PC-9 (cell line): ENCODE results near the gene HARS1. TPM values are rescaled to one million over a fixed set of nuclear protein-coding genes. Genes with fewer than 3 reads are reported as not detected.
A peak's percentile ranks its signal among the peaks of the same experiment; 100 is the strongest.

Experiments
- BruUV-seq: library from RNA; stranded (reverse); fragments of 400-500 nt; replicated peaks from 2 replicates; lab custom pipeline; 2021; lab: Mats Ljungman, UMichigan
- CTCF ChIA-PET: fragments of 300-600 bp; sonication (Branson Sonifier 250); formaldehyde crosslinking; loops from one replicate; lab custom pipeline; 2022; ENCODE audit warnings: antibody characterized with exemption; lab: Charles Lee
- POLR2A ChIA-PET: fragments of 300-600 bp; sonication (Branson Sonifier 250); formaldehyde crosslinking; loops from one replicate; lab custom pipeline; 2022; ENCODE audit warnings: antibody characterized with exemption; ENCODE audit not compliant: unreplicated experiment; lab: Charles Lee
- DNase-seq, 2 experiments: peaks; one replicate each; pipeline versions ENCODE4 v3.0.0 to v3.0.0-alpha.2; 2015 to 2022; ENCODE audit warnings: mixed read lengths in 1 of 2
- H2AFZ ChIP-seq: fragments of 200-600 bp; sonication (generic); 2 replicates; pipeline ENCODE4 v1.8.1; 2017; ENCODE audit warnings: antibody characterized with exemption
- H3F3A ChIP-seq: fragments of 200-600 bp; sonication (generic); 2 replicates; pipeline ENCODE4 v1.8.1; 2017; ENCODE audit warnings: antibody characterized with exemption, mild to moderate bottlenecking, low read depth; ENCODE audit not compliant: insufficient read depth
- H3K27ac ChIP-seq: fragments of 200-600 bp; sonication (generic); 2 replicates; pipeline ENCODE4 v1.6.1; 2016; ENCODE audit warnings: mixed run types
- H3K27me3 ChIP-seq: fragments of 200-600 bp; sonication (generic); 2 replicates; pipeline ENCODE4 v1.6.1; 2016; ENCODE audit warnings: low read depth, mixed run types; ENCODE audit not compliant: insufficient read depth
- H3K36me3 ChIP-seq: fragments of 200-600 bp; sonication (generic); 2 replicates; pipeline ENCODE4 v1.6.1; 2016; ENCODE audit warnings: low read depth, mixed run types
- H3K4me1 ChIP-seq: fragments of 200-600 bp; sonication (generic); replicated peaks from 2 replicates; pipeline ENCODE4 v1.6.1; 2016; ENCODE audit warnings: mixed run types; ENCODE audit not compliant: insufficient read depth
- H3K4me2 ChIP-seq: fragments of 200-600 bp; sonication (generic); 2 replicates; pipeline ENCODE4 v1.6.1; 2017; ENCODE audit warnings: mixed run types
- H3K4me3 ChIP-seq: fragments of 200-600 bp; sonication (generic); 2 replicates; pipeline ENCODE4 v1.6.1; 2016; ENCODE audit warnings: mixed run types
- H3K79me2 ChIP-seq: fragments of 200-600 bp; sonication (generic); 2 replicates; pipeline ENCODE4 v1.6.1; 2017; ENCODE audit warnings: low read depth, mixed run types
- H3K9me2 ChIP-seq: fragments of 200-600 bp; sonication (generic); 2 replicates; pipeline ENCODE4 v1.8.1; 2017; ENCODE audit warnings: mild to moderate bottlenecking; ENCODE audit not compliant: insufficient read depth
- H3K9me3 ChIP-seq: fragments of 200-600 bp; sonication (generic); 2 replicates; pipeline ENCODE4 v1.8.1; 2016; ENCODE audit warnings: low read depth; ENCODE audit not compliant: insufficient read depth
- H4K20me1 ChIP-seq: fragments of 200-600 bp; sonication (generic); 2 replicates; pipeline ENCODE4 v1.8.1; 2017; ENCODE audit not compliant: insufficient read depth
- CTCF ChIP-seq: fragments of 200-600 bp; sonication (generic); conservative IDR thresholded peaks from 2 replicates; pipeline ENCODE4 v1.6.1; 2017; ENCODE audit warnings: mixed run types, antibody characterized with exemption, mild to moderate bottlenecking, moderate library complexity
- EZH2 ChIP-seq: fragments of 200-600 bp; sonication (generic); IDR thresholded peaks from 2 replicates; pipeline ENCODE4 v1.8.0; 2017; ENCODE audit warnings: antibody characterized with exemption, low read depth
- intact Hi-C: fragments of 100-400 bp; cut with micrococcal nuclease; formaldehyde crosslinking; loops from one replicate; pipeline ENCODE4 v1.10.0; 2022; ENCODE audit not compliant: unreplicated experiment
- total RNA-seq: library from RNA; stranded (reverse); gene quantifications from 2 replicates; pipeline ENCODE4 v1.2.3, GENCODE V29; 2021

Gene HARS1
- total RNA-seq, 1 experiment from 2014 or later, result 64.3 TPM

GRCh38 chr5:140694276-140694675 lies 3.1 kb upstream of the HARS1 start:
- 0 out of 2 replicates have a peak, but pooled peaks cover 4% of the 10 kb centered on the region for H4K20me1 ChIP-seq
- CTCF ChIA-PET, result no interaction called here
- H3K27me3 ChIP-seq, result no peaks in the 10 kb centered on the region
- no peaks in the 10 kb centered on the region for H3K9me3 ChIP-seq
- H3K4me1 ChIP-seq, result peaks cover 25% of the 10 kb centered on the region
- DNase-seq, result no peak
- no peak overlapping the region for H3K27ac ChIP-seq
- H2AFZ ChIP-seq, result no peak overlapping the region
- TF ChIP-seq EZH2 (no peak), CTCF (no peak)
- intact Hi-C loops, result no loop called here
- H3K36me3 ChIP-seq, result peaks cover 25% of the 10 kb centered on the region
- H3K9me2 ChIP-seq, result no peaks in the 10 kb centered on the region
- no TSS peak for BruUV-seq
- no peak overlapping the region for H3K4me3 ChIP-seq
- H3F3A ChIP-seq, result peaks cover 36% of the 10 kb centered on the region
- no peak overlapping the region for H3K4me2 ChIP-seq
- POLR2A ChIA-PET, result no interaction called here
- H3K79me2 ChIP-seq, result peaks cover 46% of the 10 kb centered on the region

GRCh38 chr5:140690376-140690932 lies 716 bp downstream of the HARS1 start:
- Histone ChIP-seq H3K27ac (peak overlapping the region; percentile 68), H3K79me2 (peaks cover 54% of the 10 kb centered on the region), H3K9me2 (no peaks in the 10 kb centered on the region), H3K4me3 (peak overlapping the region; percentile 96), H3F3A (peaks cover 21% of the 10 kb centered on the region), H4K20me1 (0 out of 2 replicates have a peak, but pooled peaks cover 4% of the 10 kb centered on the region), H3K36me3 (peaks cover 17% of the 10 kb centered on the region; the same call in 1 of the 2 replicates), H3K27me3 (no peaks in the 10 kb centered on the region), H2AFZ (peak overlapping the region; percentile 98), H3K4me1 (peaks cover 25% of the 10 kb centered on the region), H3K9me3 (no peaks in the 10 kb centered on the region), H3K4me2 (peak overlapping the region; percentile 92)
- POLR2A ChIA-PET, result interaction anchor here (0.6 to 1.5 kb wide), 3 partner anchors 10 to 1017 kb away, joined by 4 to 11 read pairs (median 9); partner anchors contain the start of gene ZMAT2
- DNase-seq, result no peak
- TF ChIP-seq CTCF (no peak), EZH2 (no peak)
- CTCF ChIA-PET, result interaction anchor here (0.6 kb wide), 2 partner anchors 29 to 911 kb away, joined by 3 read pairs; no protein-coding TSS in a partner anchor
- intact Hi-C loops, result no loop called here
- BruUV-seq, result TSS peak; percentile 45

- intact Hi-C loops, result no loop called here
- no peaks in the 10 kb centered on the region for H3K79me2 ChIP-seq
- ChIA-PET POLR2A (interaction anchor here (0.6 kb wide), 1 partner anchor 22 kb away, joined by 6 read pairs; no protein-coding TSS in a partner anchor), CTCF (no interaction called here)
- no TSS peak for BruUV-seq
- TF ChIP-seq EZH2 (no peak), CTCF (no peak)
- H3K27ac ChIP-seq, result no peak overlapping the region
- no peaks in the 10 kb centered on the region for H3K9me2 ChIP-seq
- no peaks in the 10 kb centered on the region for H4K20me1 ChIP-seq
- H3K4me3 ChIP-seq, result no peak overlapping the region
- peaks cover 9% of the 10 kb centered on the region; the same call in 1 of the 2 replicates for H3K36me3 ChIP-seq
- H3K4me2 ChIP-seq, result no peak overlapping the region
- H3K27me3 ChIP-seq, result no peaks in the 10 kb centered on the region
- no peak for DNase-seq
- no peaks in the 10 kb centered on the region for H3K9me3 ChIP-seq
- H3F3A ChIP-seq, result no peaks in the 10 kb centered on the region
- H3K4me1 ChIP-seq, result no peaks in the 10 kb centered on the region
- H2AFZ ChIP-seq, result no peak overlapping the region
These were observed 12.2 kb downstream of the HARS1 start for GRCh38 chr5:140678993-140679392.
